ENCODE results near the gene CENPT. TPM values are rescaled to one million over a fixed set of nuclear protein-coding genes. Genes with fewer than 3 reads are reported as not detected.
A peak's percentile ranks its signal among the peaks of the same experiment; 100 is the strongest.

CENPT gene
- total RNA-seq, 1 donor from 2014 or later: 80.6 TPM

DNA sequence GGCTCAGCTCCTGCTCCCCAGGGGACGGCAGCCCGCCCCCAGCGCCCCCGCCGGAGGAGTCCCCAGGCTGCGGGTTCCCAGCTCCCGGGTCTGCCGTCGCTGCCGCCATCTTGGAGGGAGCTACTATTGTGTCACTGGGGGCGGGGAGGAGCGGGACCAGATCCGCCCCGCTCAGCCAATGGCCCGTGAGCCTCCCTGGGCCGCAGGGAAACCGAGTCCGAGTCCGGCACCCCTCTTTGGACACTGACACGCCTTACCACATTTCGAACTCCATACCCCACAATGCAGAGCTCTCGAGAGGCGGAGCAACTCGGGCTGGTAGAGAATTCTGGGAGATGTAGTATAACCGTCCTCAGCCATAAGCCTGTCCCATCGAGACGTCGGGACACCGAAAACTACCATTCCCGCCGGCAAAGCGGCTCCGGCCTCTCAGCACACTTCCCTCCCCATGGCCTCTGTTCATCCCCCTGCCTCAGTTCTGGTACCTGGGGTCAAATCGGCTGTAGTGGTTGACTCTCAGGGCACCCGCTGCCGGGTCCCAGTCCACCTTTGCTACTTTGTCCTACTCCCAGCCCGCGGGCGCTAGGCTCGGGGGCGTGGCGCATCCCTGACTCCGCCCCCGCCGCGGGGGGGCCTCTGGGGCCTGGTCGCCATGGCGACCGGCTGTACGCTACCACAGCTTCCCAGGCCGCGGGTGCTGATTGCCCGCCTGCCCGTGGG is 40.9 kb downstream of the CENPT start, which contains the start of the genes RANBP10 and TSNAXIP1:
TSS of gene RANBP10 (minus strand) at position 133 of the 720 bp plus-strand sequence. CDS start at position 109, 24 bp downstream.
TSS of gene TSNAXIP1 (plus strand) at position 462 of the 720 bp plus-strand sequence. CDS start 261 bp downstream, outside the sequence.
- TF ChIP-seq CTCF (IDR thresholded peaks at IDR 0.05; ENCODE audit: unreplicated experiment): no peak
- Mint-ChIP-seq H3K27ac (peak within 1 kb of the TSS; percentile 96), H3K4me1 (ENCODE audit: low read depth) (peaks cover 13% of the 10 kb centered on the region), H3K27me3 (no peaks in the 10 kb centered on the region), H3K9me3 (ENCODE audit: low read depth) (no peaks in the 10 kb centered on the region), H3K36me3 (ENCODE audit: insufficient read depth) (peaks cover 6% of the 10 kb centered on the region), H3K4me3 (ENCODE audit: low read depth) (peak within 1 kb of the TSS; percentile 94)
- DNase-seq (ENCODE audit: low spot score, unreplicated experiment): peak; percentile 91

GRCh38 chr16:67805718-67806427 is 41.6 kb downstream of the CENPT start:
- H3K27ac Mint-ChIP-seq: peak overlapping the region; percentile 96
- no peak for DNase-seq (ENCODE audit: low spot score, unreplicated experiment)
- peaks cover 13% of the 10 kb centered on the region for H3K4me1 Mint-ChIP-seq (ENCODE audit: low read depth)
- no peak for TF ChIP-seq CTCF (IDR thresholded peaks at IDR 0.05; ENCODE audit: unreplicated experiment)
- peak overlapping the region; percentile 94 for H3K4me3 Mint-ChIP-seq (ENCODE audit: low read depth)
- no peaks in the 10 kb centered on the region for H3K27me3 Mint-ChIP-seq
- H3K36me3 Mint-ChIP-seq (ENCODE audit: insufficient read depth): peaks cover 6% of the 10 kb centered on the region
- no peaks in the 10 kb centered on the region for H3K9me3 Mint-ChIP-seq (ENCODE audit: low read depth)

DNA sequence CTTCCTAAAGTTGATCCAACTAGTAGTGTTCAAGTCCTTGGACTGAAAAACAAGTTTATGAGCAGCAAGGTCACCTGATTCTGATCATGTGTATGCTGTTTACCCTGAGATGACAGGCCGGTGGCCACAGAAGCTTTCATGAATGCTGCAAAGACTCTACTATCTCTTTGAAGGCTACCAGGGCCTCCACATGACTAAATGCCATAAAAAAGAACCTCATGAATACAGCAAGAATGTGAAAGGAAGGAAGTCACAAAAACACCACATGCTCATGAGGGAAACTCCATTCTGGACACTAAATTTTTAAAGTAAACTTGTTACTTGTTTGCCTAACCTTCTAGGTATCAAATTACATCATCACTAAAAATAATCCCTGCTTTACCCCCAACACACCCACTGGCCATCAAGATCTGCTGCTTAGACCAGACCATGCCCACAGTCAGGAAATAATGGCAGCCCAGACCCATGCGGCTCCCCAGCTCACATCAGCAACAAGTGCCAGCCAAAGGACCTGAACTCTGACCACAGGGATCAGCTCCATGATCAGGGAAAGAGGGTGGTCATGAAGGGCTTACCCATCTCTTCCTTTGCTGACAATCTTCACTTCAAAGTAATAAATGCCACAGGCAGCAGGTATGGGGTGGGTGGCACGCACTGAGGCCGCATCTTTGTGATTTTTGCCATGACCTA is 42.5 kb downstream of the CENPT start:
- peak overlapping the region; percentile 94 for H3K4me3 Mint-ChIP-seq (ENCODE audit: low read depth)

GRCh38 chr16:67803894-67804293 is 43.6 kb downstream of the CENPT start:
- H3K27ac Mint-ChIP-seq: peak overlapping the region; percentile 10
- H3K27me3 Mint-ChIP-seq: no peaks in the 10 kb centered on the region
- H3K4me1 Mint-ChIP-seq (ENCODE audit: low read depth): peaks cover 13% of the 10 kb centered on the region
- H3K9me3 Mint-ChIP-seq (ENCODE audit: low read depth): no peaks in the 10 kb centered on the region
- DNase-seq (ENCODE audit: low spot score, unreplicated experiment): no peak
- no peak for TF ChIP-seq CTCF (IDR thresholded peaks at IDR 0.05; ENCODE audit: unreplicated experiment)
- peak overlapping the region; percentile 7 for H3K4me3 Mint-ChIP-seq (ENCODE audit: low read depth)
- H3K36me3 Mint-ChIP-seq (ENCODE audit: insufficient read depth): peaks cover 17% of the 10 kb centered on the region

More for the DNA sequence above, 42.5 kb downstream of the CENPT start:
- TF ChIP-seq CTCF (IDR thresholded peaks at IDR 0.05; ENCODE audit: unreplicated experiment): no peak
- H3K27ac Mint-ChIP-seq: peak overlapping the region; percentile 96
- no peaks in the 10 kb centered on the region for H3K27me3 Mint-ChIP-seq
- DNase-seq (ENCODE audit: low spot score, unreplicated experiment): no peak
- peaks cover 13% of the 10 kb centered on the region for H3K36me3 Mint-ChIP-seq (ENCODE audit: insufficient read depth)
- no peaks in the 10 kb centered on the region for H3K9me3 Mint-ChIP-seq (ENCODE audit: low read depth)
- H3K4me1 Mint-ChIP-seq (ENCODE audit: low read depth): peaks cover 13% of the 10 kb centered on the region

DNA sequence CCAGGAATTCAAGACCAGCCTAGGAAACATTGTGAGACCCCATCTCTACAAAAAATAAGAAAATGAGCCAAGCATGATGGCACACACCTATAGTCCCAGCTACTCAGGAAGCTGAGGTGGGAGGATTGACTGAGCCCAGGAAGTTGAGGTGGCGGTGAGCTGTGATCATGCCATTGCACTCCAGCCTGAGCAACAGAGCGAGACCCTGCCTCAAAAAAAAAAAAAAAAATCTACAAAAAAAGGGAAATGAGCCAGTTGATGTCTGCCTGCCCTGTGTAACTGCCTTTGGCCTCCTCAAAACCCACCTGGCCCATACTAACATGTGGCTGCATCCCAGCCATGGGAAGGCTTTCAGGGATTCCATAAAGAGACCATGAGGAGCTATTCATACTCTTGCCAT is 45.6 kb downstream of the CENPT start:
- H3K9me3 Mint-ChIP-seq (ENCODE audit: low read depth): no peaks in the 10 kb centered on the region
- H3K4me3 Mint-ChIP-seq (ENCODE audit: low read depth): no peak overlapping the region
- no peak for TF ChIP-seq CTCF (IDR thresholded peaks at IDR 0.05; ENCODE audit: unreplicated experiment)

More for the DNA sequence above, 45.6 kb downstream of the CENPT start:
- Mint-ChIP-seq H3K36me3 (ENCODE audit: insufficient read depth) (peaks cover 19% of the 10 kb centered on the region), H3K27me3 (no peaks in the 10 kb centered on the region), H3K27ac (no peak overlapping the region), H3K4me1 (ENCODE audit: low read depth) (peaks cover 11% of the 10 kb centered on the region)
- DNase-seq (ENCODE audit: low spot score, unreplicated experiment): no peak
